ENCODE data around the gene NADK.

DNA sequence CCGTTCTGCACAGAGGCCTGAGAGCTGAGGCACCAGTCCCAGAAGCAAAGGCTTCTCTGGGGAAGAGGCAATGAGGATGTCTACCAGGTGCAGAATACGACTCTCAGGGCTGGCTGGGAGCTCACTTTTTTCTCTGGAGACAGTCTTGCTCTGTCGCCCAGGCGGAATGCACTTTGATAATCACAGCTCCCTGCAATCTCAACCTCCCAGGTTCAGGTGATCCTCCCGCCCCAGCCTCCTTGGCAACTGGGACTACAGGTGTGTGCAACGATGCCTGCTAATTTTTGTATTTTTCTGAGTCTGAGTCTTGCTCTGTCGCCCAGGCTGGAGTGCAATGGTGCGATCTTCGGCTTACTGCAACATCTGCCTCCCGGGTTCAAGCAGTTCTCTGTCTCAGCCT, 17.6 kb downstream of the NADK start:
- TF ChIP-seq EZH2 (IDR thresholded peaks at IDR 0.05; ENCODE audit: insufficient read depth, poor library complexity, severe bottlenecking) (no peak), EZH2phosphoT487 (IDR thresholded peaks at IDR 0.05; ENCODE audit: insufficient read depth, low read depth) (no peak)
